ENCODE data around the gene ITM2C.

The ITM2C gene, protein sequence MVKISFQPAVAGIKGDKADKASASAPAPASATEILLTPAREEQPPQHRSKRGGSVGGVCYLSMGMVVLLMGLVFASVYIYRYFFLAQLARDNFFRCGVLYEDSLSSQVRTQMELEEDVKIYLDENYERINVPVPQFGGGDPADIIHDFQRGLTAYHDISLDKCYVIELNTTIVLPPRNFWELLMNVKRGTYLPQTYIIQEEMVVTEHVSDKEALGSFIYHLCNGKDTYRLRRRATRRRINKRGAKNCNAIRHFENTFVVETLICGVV

DNA sequence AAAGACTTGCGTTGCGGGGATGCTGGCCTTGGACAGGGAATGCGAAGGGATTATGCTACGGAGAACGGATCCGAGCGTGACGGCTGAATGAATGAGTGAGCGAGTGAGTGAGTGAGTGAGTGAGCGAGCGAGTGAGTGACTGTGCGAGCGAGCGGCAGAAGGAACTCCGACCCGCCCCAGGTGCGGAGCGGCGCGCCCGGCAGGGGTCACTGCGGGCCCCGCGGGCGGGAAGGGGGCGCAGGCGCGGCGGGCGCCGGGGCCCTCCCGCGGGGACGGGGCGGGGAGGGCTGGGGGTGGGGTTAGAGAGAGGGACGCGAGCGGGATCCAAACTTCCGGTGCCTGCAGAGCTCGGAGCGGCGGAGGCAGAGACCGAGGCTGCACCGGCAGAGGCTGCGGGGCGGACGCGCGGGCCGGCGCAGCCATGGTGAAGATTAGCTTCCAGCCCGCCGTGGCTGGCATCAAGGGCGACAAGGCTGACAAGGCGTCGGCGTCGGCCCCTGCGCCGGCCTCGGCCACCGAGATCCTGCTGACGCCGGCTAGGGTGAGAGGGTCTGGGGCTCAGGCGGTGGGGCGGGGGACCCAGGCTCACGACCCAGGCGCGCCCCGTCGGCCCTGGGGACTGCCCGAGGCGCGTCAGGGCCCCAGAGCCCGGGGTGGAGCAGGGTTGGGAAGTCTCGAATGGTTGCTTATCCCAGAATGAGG, at the start of gene ITM2C:
TSS of gene ITM2C (plus strand) at position 338 of the 702 bp plus-strand sequence. CDS start at position 422, 84 bp downstream.
- DNase-seq (ENCODE audit: low spot score) = peak; percentile 74

DNA sequence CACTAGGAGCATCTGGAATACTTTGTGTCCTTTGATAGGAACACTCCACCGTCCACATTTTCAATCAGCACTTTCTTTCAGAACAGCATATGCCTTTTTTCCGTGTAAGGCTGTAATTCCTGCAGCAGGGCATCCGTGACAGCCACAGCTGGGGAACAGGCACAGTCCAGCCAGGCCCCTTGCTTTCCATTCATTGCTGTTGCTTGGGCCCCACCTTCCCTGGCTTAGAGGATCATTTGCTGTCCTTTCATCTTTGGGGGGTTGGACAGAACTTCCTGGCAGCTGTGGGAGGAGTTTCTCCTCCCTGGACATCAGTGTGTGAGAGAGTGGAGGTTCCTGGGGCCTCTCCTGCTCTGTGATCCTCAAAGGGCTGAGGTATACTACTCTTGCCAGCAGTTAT, 49.7 kb upstream of the ITM2C start:
- no peak for DNase-seq (ENCODE audit: low spot score)

DNA sequence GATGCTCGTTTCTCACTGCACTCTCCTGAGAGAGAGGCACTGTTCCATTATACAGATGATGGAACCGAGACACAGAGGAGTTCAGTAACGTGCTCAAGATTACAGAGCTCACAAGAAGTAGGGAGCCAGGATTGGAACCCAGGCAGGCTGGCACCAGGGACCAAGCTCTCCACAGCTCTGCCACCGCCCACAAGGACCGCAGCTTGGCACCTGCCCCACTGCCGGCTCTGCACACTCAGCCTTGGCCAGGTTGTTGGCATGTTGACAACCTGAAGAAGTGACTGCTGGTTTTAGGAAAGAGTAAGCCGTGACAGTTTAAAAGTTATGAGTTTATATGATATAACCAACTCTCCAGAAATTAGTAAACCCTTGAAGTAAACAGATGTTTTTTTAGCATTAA, 48.0 kb upstream of the ITM2C start:
- no peak for DNase-seq (ENCODE audit: low spot score)

DNA sequence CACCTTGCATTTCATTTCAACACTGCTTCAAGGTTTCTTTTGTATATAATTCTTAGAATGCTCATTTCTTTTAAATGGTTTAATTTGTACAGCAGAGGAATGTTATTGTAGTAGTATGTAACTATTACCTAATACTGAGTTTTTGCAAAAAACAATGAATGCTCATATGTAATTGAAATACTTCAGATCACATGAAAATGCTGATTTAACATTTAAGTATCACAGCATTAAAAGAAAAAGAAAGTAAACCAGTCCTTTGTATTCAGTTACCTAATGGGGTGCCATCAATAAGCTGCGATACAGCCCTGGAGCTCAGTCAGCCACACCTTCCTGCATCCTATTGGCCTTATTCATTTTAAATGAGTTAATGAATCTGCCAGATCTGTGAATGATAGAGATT, 45.3 kb upstream of the ITM2C start:
- DNase-seq (ENCODE audit: low spot score) = no peak

DNA sequence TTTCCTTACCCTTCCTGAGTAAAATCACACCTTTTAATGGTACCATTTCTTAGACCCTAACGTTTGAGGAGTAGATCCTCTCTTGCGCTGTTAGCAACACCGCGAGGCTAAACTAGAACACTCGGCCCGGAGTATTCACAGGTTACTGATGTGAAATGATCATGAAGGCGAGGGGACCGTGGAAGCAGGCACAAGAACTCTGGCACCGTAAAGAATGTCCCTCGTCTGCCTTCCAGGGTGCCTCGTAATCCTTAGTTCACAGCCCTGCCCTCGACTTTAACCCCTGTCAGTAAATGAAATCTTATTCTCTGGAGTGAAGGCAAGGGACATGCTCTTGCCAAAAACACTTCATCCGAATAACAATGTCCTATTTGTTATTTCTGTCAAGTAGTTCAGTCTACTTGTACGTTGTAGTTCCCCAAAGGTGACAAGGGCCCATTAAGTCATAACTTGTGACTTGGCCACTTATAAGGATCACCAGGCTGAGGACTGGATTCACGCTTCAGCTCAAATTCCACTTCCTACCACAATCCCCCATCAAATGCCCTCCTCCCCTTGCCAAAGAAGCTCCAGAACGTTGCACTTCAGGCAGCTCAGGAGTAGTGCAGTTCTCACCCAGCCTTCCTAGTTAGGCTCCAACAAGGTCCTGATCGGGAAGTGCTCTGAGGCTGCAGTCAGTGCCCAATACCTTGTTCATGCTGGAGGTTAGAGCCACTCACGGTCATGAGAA, 43.3 kb upstream of the ITM2C start:
- DNase-seq (ENCODE audit: low spot score) = no peak

DNA sequence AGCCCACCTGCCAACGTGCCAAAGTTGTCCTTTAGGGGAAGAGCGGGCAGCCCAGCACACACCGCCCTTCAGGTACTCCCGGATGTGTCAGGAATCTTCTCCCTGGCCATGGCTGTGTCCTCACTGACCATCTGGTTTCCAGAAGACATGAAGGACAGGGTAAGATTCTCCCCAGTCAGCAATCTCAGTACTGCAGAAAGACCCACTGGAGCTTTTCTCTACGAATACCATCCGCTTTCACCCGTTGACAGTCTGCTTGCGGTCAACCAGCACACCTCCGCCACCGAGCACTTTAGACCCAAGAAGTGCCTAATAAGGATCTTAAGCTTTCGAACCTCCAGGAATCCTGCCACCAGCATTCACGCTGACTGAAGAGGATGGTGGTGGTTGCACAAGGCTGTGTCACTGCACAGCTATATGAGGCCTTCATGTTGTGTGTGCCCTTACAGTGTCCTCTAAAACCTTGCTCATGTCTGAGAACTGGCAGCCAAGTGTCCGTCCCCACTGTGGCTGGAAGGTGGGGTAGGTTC, 42.7 kb upstream of the ITM2C start:
- no peak for DNase-seq (ENCODE audit: low spot score)

DNA sequence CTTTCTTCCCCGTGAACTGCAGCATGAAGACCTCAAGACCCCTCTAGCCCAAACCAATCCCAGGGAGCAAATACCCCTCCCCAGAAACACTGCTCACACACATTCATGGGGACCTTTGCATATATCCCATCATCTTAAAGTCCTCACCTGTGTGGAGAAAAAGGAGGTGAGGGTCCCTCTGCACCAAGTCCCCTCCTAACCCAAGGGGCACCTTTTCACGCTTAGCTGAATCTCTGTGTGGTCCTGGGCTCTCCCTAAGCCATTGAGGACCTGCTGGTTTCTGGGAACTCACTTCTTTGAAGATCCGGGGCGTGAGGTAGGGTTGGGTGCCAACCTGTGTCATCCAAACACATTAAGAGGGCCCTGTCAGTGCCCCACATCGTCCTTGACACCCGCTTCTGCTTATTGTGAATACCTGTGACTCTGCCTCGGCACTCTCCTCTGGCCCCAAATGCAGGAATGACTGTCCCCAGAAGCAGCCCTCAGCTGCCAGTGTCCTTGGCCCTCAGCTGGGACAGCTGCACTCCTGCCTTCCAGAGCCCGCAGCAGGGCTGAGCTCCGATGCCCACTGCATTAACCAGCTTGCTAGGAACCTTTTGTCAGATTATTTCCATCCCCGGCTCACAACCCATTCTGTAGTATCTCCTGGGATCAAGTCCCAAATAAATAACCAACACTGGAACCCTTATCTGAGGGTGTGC, 41.3 kb upstream of the ITM2C start:
- no peak for DNase-seq (ENCODE audit: low spot score)

DNA sequence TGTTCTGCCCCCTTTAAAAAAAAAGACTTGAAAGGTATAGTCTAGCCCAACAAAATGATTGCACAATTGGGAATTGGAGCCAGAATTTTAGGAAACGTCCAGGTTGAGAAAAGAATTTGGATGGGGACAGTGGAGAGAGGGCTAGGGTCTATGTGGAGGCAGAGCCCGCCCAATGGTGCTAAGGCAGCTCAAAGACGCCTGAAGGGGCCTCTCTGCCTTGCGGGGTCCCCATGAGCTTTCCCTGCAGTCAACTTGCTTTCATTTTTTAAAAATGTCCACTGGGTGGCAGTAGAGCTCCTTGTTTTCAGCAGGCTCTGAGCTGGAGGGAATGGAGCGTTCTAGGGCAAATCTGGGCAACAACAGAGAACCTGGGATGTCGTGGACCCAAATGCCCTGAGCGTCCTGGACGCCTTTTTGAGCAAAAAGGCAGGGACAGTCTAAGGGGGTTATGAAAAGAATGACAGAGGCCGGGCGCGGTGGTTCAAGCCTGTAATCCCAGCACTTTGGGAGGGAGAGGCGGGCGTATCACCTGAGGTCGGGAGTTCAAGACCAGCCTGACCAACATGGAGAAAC, 40.2 kb upstream of the ITM2C start:
- peak; percentile 75 for DNase-seq (ENCODE audit: low spot score)

DNA sequence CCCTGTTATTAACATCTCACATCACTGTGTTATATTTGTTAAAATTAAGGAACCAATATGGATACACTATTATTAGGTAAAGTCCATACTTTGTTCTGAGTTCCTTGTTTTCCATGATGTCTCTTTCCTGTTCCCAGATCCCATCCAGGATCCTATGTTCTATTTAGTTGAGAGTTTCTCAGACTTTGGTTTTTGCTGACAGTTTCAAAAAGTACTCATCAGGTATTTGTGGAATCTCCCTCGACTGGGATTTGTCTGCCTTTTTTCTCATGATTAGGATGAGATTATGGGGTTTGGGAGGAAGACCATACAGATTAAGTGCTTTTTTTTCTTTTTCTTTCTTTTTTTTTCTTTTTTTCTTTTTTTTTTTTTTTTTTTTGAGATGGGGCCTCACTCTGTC, 39.4 kb upstream of the ITM2C start:
- no peak for DNase-seq (ENCODE audit: low spot score)

DNA sequence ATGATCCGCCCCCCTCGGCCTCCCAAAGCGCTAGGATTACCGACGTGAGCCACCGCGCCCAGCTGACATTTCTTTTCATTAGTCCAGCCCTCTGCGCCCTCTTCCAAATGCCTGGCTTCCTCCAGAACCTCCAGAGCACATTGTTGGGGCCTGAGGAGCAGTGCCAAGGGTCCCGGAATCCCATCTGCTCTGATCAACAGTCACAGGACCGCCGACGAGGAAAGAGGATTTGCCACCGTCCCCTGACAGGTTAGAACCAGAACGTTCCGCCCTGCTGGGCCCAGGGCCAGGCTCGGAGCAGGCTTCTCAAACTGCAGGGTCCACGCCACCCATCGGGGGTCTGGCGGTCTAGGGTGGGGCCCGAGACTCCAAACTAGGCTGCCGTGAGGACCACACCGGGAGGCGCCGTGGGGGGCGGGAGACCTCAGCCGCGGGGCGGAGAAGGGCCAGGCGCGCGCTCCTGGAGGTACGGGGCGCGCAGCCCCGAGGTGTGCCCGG, 36.9 kb upstream of the ITM2C start:
- DNase-seq (ENCODE audit: low spot score) = no peak

DNA sequence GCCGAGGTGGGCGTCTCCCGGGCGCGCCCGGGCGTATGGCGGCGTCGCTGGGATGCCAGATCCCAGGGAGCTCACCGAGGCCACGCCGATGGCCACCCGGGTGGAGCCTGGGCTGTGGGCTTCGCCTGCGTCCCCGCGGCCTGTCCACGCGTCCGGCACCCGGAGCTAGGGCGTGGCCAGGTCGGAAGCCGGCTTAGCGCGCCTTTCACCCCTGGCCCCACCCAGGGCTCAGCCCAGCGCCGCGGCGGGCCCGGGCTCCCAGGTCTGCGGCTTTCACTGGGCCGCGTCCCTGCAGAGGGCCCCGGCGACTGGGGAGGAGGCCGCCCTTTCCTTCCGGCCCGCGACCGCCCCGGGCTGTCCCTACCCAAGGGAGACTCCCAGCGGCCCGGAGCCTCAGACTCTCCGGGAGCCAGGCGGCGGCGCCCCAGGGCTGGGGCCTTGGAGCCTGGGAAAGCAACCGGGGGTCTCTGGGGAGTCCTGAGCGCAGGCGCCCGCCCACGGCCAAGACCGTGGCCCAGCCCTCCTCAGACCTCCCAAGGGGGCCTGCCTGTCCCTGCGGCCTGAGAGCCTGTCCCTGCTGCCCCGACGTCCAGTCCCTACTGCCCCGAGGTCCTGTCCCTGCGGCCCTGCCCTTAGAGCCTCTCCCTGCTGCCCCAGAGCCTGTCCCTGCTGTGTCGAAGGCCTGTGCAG, 36.3 kb upstream of the ITM2C start:
- DNase-seq (ENCODE audit: low spot score) = no peak

DNA sequence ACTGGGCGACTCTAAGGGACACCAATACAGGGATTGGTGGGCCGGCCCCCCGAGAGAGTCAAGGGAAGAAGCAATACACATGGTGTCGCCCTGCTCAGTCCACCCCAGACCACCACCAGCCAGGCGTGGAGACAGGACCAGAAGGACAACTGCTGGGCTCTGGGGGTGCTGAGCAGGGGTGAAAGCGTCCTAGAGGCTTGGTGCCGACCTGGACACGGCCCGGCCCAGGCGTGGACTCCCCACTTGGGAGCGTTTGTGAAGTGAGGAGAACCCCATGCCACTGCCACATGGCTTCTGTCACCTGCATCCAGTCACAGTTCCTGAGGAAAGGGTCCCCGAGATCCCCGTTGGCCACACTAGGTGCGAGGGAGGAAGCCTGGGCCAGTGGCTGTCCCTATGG, 35.4 kb upstream of the ITM2C start:
- DNase-seq (ENCODE audit: low spot score) = no peak

DNA sequence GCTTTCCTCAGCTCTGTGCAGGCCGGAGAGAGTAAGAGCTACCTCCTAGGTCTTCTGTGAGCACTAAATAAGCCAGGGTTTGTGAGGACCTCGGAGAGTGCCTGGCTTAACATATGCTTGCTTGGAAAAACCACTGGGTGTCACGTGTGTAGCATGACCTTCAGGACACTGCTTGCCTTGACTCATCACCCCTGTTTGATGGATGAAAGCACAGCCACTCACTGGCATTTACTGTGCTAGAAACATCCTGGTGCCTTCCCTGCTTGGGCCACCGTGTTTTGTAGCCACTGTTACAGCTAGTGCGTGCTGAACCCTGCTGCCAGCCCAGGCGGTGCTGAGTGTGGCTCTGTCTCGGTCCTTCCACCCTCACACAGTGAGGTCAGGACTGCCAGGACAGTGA, 34.8 kb upstream of the ITM2C start:
- DNase-seq (ENCODE audit: low spot score) = no peak

DNA sequence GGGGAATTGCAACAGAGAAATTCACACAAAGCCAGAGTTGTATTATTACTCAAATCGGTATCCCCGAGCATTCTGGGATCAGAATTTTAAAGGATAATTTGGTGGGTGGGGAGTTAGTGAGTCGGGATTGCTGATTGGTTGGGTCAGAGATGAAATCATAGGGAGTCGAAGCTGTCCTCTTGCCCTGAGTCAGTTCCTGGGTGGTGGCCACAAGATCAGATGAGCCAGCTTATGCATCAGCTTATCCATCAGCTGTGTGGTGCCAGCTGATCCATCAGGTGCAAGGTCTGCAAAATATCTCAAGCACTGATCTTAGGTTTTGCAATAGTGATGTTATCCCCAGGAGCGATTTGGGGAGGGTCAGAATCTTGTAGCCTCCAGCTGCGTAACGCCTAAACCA, 34.3 kb upstream of the ITM2C start:
- no peak for DNase-seq (ENCODE audit: low spot score)

DNA sequence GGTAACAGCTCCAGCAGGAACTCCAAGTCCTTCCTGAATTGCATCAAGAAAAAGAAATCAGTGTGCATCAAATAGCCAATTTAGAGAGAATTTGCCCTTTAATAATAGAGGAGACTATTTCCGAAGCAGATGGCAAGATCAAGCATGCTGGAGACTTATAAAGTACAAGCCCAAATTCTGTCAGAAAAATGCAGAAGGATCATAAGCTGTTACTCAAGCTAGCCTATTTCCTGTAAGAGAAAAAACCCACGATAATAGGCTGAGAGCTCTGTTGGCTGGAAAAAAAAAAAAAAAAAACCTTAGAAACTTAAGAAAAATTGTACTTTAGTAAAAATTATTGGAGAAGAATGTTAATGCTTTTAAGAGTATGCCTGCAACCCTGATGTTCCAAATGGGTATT, 24.4 kb upstream of the ITM2C start:
- DNase-seq (ENCODE audit: low spot score) = no peak

DNA sequence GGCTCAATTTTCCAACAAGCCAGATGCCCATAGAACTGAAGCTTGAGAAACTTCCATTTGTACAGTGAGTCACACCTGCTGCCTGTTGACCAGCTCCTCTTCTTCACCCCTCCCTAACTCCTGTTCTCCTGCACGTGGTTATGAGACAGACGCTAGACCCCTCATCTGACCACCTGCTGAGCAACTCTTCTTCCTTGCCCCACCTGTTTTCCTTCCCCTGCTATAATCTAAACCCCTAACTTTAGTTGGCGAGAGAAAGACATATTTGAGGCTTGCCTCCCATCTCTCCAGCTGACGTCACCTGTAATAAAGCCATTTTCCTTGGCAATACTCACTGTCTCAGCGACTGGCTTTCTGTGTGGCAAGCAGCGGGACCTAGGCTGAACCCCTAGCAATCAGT, 22.3 kb upstream of the ITM2C start:
- no peak for DNase-seq (ENCODE audit: low spot score)

DNA sequence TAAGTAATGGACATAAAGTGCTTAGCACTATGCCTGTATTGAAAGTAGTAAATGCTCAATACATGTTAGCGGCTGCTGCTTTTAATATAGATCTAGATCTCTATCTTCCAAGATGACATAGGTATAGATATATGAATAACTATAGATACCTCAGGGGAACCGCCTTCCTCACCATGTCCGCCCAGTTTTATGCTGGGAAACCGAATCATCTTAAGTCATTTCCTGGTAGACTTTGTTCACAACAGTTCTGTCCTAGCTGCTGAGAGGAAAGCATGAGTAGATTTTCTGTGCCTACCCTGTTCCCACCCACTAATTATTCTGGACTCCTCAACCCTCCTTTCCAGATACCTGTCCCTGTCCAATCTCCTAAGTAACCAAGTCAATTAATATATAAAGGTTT, 21.6 kb upstream of the ITM2C start:
- DNase-seq (ENCODE audit: low spot score) = no peak

DNA sequence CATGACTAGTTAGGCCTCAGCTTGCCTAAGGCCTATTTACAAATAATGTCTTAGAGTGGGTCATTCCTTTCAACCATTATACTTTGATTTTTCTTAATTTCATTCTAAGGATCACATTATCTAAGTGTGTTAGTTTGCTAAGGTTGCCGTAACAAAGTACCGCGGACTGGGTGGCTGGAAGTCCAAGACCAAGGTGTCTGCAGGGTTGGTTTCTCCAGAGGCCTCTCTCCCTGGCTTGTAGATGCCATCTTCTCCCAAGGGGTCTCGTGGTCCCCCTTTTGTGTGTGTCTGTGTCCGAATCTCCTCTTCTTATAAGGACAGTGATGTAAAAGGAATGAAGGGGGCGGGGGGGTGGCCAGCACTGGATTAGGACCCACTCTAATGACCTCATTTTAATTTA, 18.4 kb upstream of the ITM2C start:
- no peak for DNase-seq (ENCODE audit: low spot score)

DNA sequence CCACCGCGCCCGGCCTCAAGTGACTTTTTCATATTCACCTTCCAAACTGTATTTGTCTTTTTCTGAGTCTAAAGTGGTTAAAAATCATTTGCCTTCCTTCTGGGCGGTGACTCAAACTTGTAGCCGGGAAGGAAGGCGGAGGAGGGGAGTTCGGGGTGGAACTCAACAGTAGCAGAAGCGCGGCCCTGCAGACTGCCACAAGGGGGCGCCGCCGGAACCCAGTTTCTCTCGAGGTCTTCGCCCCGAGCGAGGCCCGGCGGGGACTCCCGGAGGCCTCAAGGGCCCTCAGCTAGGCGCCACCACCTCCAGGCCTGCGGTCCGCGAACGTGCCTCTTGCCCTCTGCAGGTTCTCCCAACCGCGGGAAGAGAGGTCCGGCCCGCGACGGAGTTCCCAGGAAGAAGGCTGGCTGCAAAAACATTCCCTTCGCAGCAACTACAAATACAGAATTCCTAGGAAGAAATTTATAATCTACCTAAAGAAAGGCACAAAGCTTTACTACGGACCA, 16.8 kb upstream of the ITM2C start:
- peak; percentile 82 for DNase-seq (ENCODE audit: low spot score)

DNA sequence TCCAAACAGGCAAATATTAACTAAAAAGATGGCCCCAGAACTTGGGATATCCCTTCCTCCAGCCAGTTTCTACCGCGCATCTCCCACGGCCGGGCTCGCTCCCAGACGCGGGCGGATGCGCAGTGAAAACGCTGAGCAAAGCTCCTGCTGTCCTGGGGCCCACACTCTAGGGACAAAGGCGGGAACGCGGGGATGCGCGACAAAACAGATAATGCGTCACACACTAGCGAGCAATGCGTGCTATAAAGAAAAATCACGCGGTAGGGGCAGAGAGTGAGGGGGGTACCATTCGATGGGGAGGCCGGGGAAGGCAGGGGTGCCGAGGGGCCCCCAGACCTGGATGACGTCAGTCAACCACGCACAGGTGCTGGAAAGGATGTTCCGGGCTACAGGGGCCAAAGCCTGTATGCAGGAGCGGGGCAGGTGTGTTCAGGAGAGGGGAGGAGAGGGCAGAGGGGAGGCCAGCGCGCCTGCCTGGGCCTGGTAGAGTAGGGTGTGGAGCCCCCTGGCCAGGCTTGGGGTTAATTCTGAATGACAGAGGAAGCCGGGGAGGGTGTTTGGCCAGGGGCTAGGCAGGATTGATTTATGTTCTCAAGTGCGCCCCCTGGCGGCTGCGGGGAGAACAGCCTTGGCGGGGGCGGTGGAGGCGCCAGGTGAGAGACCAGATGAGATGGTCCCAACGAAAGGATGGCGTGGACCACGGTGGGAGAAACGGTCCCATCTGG, 14.9 kb upstream of the ITM2C start:
- DNase-seq (ENCODE audit: low spot score) = peak; percentile 62

DNA sequence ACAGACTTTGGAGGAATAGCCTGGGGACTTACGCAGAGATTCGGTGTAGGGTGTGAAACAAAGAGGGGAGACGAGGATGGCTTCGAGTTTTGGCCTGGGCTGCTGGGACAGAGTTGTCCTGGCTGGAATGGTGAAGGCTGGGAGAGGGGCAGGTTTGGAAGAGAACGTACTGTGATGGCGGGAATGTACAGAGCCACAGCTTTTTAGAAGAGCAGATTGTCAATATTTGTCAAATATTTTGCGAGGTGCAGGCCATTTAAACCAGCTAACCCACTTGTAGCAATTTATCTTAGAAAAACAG, 14.4 kb upstream of the ITM2C start:
- DNase-seq (ENCODE audit: low spot score) = no peak

Measured in CD4-positive, alpha-beta T cell treated with Interleukin-6 at 100 ng/mL for 8 hours (primary cell).